Tibial artery (tissue), 4 donors: ENCODE data around the gene UBE2D2.
"Not testable (repeated sequence)": the region's sequence is repeated elsewhere in the genome, so short reads cannot be mapped to it uniquely, and the experiment has no call there.

ENCODE experiments used
- DNase-seq, 2 donors: peaks; one replicate each; pipeline ENCODE4 v3.0.0-alpha.2; 2019
- H3K27ac ChIP-seq, 2 donors: fragments of 200-600 bp; sonication (generic) in 1 of 2; 1 replicate in 1 of 2; 2 replicates in 1 of 2; pipeline ENCODE4 v1.5.1; 2018 to 2019; ENCODE audit warnings: mild to moderate bottlenecking in 1 of 2
- H3K27me3 ChIP-seq, 2 donors: fragments of 200-600 bp; sonication (generic) in 1 of 2; one replicate each; pipeline versions ENCODE4 v1.5.1 to v1.6.0; 2016 to 2019
- H3K36me3 ChIP-seq, 3 donors: fragments of 200-600 bp; sonication (generic) in 2 of 3; one replicate each; pipeline ENCODE4 v1.5.1; 2016 to 2019; ENCODE audit warnings: mild to moderate bottlenecking in 2 of 3
- H3K4me1 ChIP-seq, 4 donors: fragments of 200-600 bp; sonication (generic) in 2 of 4; 1 replicate in 3 of 4; 2 replicates in 1 of 4; pipeline ENCODE4 v1.5.1; 2016 to 2019
- H3K4me3 ChIP-seq, 2 donors: fragments of 200-600 bp; sonication (generic) in 1 of 2; 1 replicate in 1 of 2; 2 replicates in 1 of 2; pipeline ENCODE4 v1.5.1; 2018 to 2019; ENCODE audit warnings: mild to moderate bottlenecking in 2 of 2
- H3K9me3 ChIP-seq, 3 donors: fragments of 200-600 bp; sonication (generic) in 1 of 3; one replicate each; pipeline ENCODE4 v1.5.1; 2016 to 2019
- CTCF ChIP-seq, 2 experiments: fragments of 200-600 bp in 1 of 2; fragments of 450-650 bp in 1 of 2; IDR thresholded peaks; one replicate each; pipeline ENCODE4 v1.5.1; 2017 to 2019; ENCODE audit warnings: antibody characterized with exemption in 2 of 2, mild to moderate bottlenecking in 1 of 2, moderate library complexity in 1 of 2
- intact Hi-C: fragments of 100-400 bp; cut with DNase I; formaldehyde crosslinking; loops from one replicate; pipeline ENCODE4 v1.15.0; 2023; ENCODE audit warnings: low total_unique reads

Gene UBE2D2

GRCh38 chr5:139578325-139578724, 17.2 kb downstream of the UBE2D2 start:
- Histone ChIP-seq H3K4me1 (peaks cover 0 to 55% (median 24%) of the 10 kb centered on the region in 4 donors), H3K36me3 (peaks cover 0 to 7% (median under 1%) of the 10 kb centered on the region in 3 donors), H3K27me3 (no peaks in the 10 kb centered on the region), H3K4me3 (no peak overlapping the region), H3K9me3 (no peaks in the 10 kb centered on the region), H3K27ac (no peak overlapping the region)
- DNase-seq, result no peak
- no peak for TF ChIP-seq CTCF (IDR thresholded peaks at IDR 0.05)
- intact Hi-C loops, result no loop called here

GRCh38 chr5:139582181-139582580, 21.0 kb downstream of the UBE2D2 start:
- H3K4me3 ChIP-seq, H3K9me3 ChIP-seq, H3K36me3 ChIP-seq, H3K27ac ChIP-seq, H3K27me3 ChIP-seq, DNase-seq, intact Hi-C loops: not testable (repeated sequence)
- peaks cover 0 to 23% (median 13%) of the 10 kb centered on the region in 4 donors for H3K4me1 ChIP-seq

- no peak for DNase-seq
- no peak for TF ChIP-seq CTCF (IDR thresholded peaks at IDR 0.05)
- Histone ChIP-seq H3K4me3 (no peak overlapping the region), H3K27ac (no peak overlapping the region), H3K4me1 (peaks cover 0 to 11% (median 2%) of the 10 kb centered on the region in 4 donors), H3K27me3 (no peaks in the 10 kb centered on the region), H3K9me3 (no peaks in the 10 kb centered on the region), H3K36me3 (peaks cover 0 to 7% (median 4%) of the 10 kb centered on the region in 3 donors)
- intact Hi-C loops, result no loop called here
Observed at GRCh38 chr5:139584137-139584536, 23.0 kb downstream of the UBE2D2 start.

- H3K4me3 ChIP-seq, DNase-seq, intact Hi-C loops: not testable (repeated sequence)
Observed at GRCh38 chr5:139588116-139588515, 27.0 kb downstream of the UBE2D2 start.

GRCh38 chr5:139588962-139589361, 27.8 kb downstream of the UBE2D2 start:
- Histone ChIP-seq H3K36me3 (no peaks in the 10 kb centered on the region), H3K4me1 (peaks cover 0 to 12% (median 6%) of the 10 kb centered on the region in 4 donors), H3K27ac (no peak overlapping the region), H3K27me3 (no peaks in the 10 kb centered on the region), H3K9me3 (no peaks in the 10 kb centered on the region), H3K4me3 (no peak overlapping the region)
- DNase-seq, result no peak
- intact Hi-C loops, result no loop called here
- TF ChIP-seq CTCF (IDR thresholded peaks at IDR 0.05), result no peak

More at GRCh38 chr5:139588116-139588515, 27.0 kb downstream of the UBE2D2 start:
- not testable (repeated sequence) for H3K4me1 ChIP-seq, H3K27me3 ChIP-seq, H3K27ac ChIP-seq, H3K9me3 ChIP-seq, H3K36me3 ChIP-seq

- H3K36me3 ChIP-seq, result no peaks in the 10 kb centered on the region
- H3K27me3 ChIP-seq, result no peaks in the 10 kb centered on the region
- H3K27ac ChIP-seq, result no peak overlapping the region
- intact Hi-C loops, result no loop called here
- DNase-seq, result no peak
- no peaks in the 10 kb centered on the region for H3K9me3 ChIP-seq
- peaks cover 0 to 21% (median 11%) of the 10 kb centered on the region in 4 donors for H3K4me1 ChIP-seq
- H3K4me3 ChIP-seq, result no peak overlapping the region
- no peak for TF ChIP-seq CTCF (IDR thresholded peaks at IDR 0.05)
Observed at GRCh38 chr5:139592289-139592688, 31.1 kb downstream of the UBE2D2 start.

- H3K9me3 ChIP-seq, DNase-seq, H3K4me3 ChIP-seq, H3K27ac ChIP-seq, H3K36me3 ChIP-seq, intact Hi-C loops, H3K27me3 ChIP-seq: not testable (repeated sequence)
- peaks cover 0 to 17% (median 11%) of the 10 kb centered on the region in 4 donors for H3K4me1 ChIP-seq
Observed at GRCh38 chr5:139593076-139593475, 31.9 kb downstream of the UBE2D2 start.
